HepG2 (cell line): ENCODE data around the gene CXCL8. TPM values are rescaled to one million over a fixed set of nuclear protein-coding genes. Genes with fewer than 3 reads are reported as not detected.
"Not testable (repeated sequence)": the region's sequence is repeated elsewhere in the genome, so short reads cannot be mapped to it uniquely, and the experiment has no call there.

Experiments used
- ATAC-seq: fragments of 200-7000 bp; cut with Tn5 transposase; 3 replicates; pipeline ENCODE4 v1.9.1; 2020; ENCODE audit warnings: mild to moderate bottlenecking, moderate library complexity
- BruUV-seq: library from RNA; stranded (reverse); fragments of 400-500 nt; replicated peaks from 2 replicates; lab custom pipeline; 2021; lab: Mats Ljungman, UMichigan
- CTCF ChIA-PET: fragments of 300-600 bp; formaldehyde crosslinking; extraction: SDS; loops from one replicate; lab custom pipeline; 2021; ENCODE audit warnings: low total read pairs, inconsistent platforms, low intra/inter-chr PET ratio; lab: Yijun Ruan, JAX
- POLR2A ChIA-PET: fragments of 350-600 bp; sonication (Branson Sonifier 250); formaldehyde crosslinking; loops from one replicate; lab custom pipeline; 2020; ENCODE audit warnings: antibody characterized with exemption, inconsistent platforms; lab: Yijun Ruan, JAX
- DNase-seq: peaks from one replicate; pipeline ENCODE4 v3.0.0-alpha.2; 2015; ENCODE audit warnings: low spot score
- FAIRE-seq: peaks from 3 replicates; lab custom pipeline; 2011; peaks lifted over from hg19 to GRCh38; lab: Jason Lieb, UNC
- H2AFZ ChIP-seq: one replicate; pipeline ENCODE4 v1.6.1; 2011; ENCODE audit warnings: low read length, inconsistent platforms
- H3K27ac ChIP-seq: fragments of 300-600 bp; 3 replicates; pipeline ENCODE4 v1.8.0; 2011; ENCODE audit warnings: mixed run types, mild to moderate bottlenecking, mixed read lengths, low read length, inconsistent platforms; ENCODE audit not compliant: insufficient read depth; ENCODE audit errors: extremely low read length
- H3K27me3 ChIP-seq, 2 experiments: fragments of 200-600 bp in 1 of 2; 2 replicates in 1 of 2; 3 replicates in 1 of 2; pipeline versions ENCODE4 v1.6.0 to v1.8.0; 2011; ENCODE audit warnings: low read length in 2 of 2, mild to moderate bottlenecking in 2 of 2, moderate library complexity in 2 of 2, inconsistent platforms in 1 of 2; ENCODE audit not compliant: insufficient read depth in 2 of 2, control insufficient read depth in 1 of 2
- H3K36me3 ChIP-seq, 2 experiments: fragments of 200-600 bp in 1 of 2; replicated peaks in 1 of 2; 2 replicates in 1 of 2; 3 replicates in 1 of 2; pipeline versions ENCODE4 v1.5.1 to v1.8.0; 2011; ENCODE audit warnings: low read length in 2 of 2, inconsistent platforms in 1 of 2; ENCODE audit not compliant: insufficient read depth in 2 of 2, control insufficient read depth in 1 of 2
- H3K4me1 ChIP-seq: 2 replicates; pipeline ENCODE4 v1.5.1; 2012; ENCODE audit warnings: low read length, inconsistent platforms; ENCODE audit not compliant: insufficient read depth
- H3K4me2 ChIP-seq: 2 replicates; pipeline ENCODE4 v1.6.0; 2011; ENCODE audit warnings: low read depth, low read length, inconsistent platforms
- H3K4me3 ChIP-seq, 3 experiments: fragments of 200-600 bp in 1 of 3; sonication (generic), shearing (Covaris generic) in 1 of 3; replicated peaks in 1 of 3; 2 replicates each; pipeline ENCODE4 v1.5.1; 2011 to 2016; ENCODE audit warnings: low read length in 3 of 3, inconsistent platforms in 2 of 3, low read depth in 2 of 3, mild to moderate bottlenecking in 2 of 3, control low read depth in 1 of 3, mixed read lengths in 1 of 3; ENCODE audit not compliant: insufficient read depth in 1 of 3
- H3K79me2 ChIP-seq: one replicate; pipeline ENCODE4 v1.6.1; 2011; ENCODE audit warnings: low read length, inconsistent platforms; ENCODE audit not compliant: insufficient read depth
- H3K9ac ChIP-seq: 2 replicates; pipeline ENCODE4 v1.6.0; 2011; ENCODE audit warnings: mild to moderate bottlenecking, low read depth, low read length, inconsistent platforms; ENCODE audit not compliant: insufficient read depth
- H3K9me3 ChIP-seq: 2 replicates; pipeline ENCODE4 v1.5.1; 2012; ENCODE audit warnings: mild to moderate bottlenecking, low read length
- H4K20me1 ChIP-seq: 2 replicates; pipeline ENCODE4 v1.6.0; 2011; ENCODE audit warnings: inconsistent platforms, mild to moderate bottlenecking, low read length, moderate library complexity; ENCODE audit not compliant: insufficient read depth
- MEIS1 ChIP-seq: sonication (generic); formaldehyde crosslinking; IDR thresholded peaks from 2 replicates; pipeline ENCODE4 v1.9.0; 2021; ENCODE audit warnings: mild to moderate bottlenecking, missing genetic modification reagents, moderate library complexity, borderline replicate concordance
- ONECUT2 ChIP-seq: sonication (generic); formaldehyde crosslinking; IDR thresholded peaks from 2 replicates; pipeline ENCODE4 v1.4.0; 2020; ENCODE audit warnings: missing genetic modification reagents
- RERE ChIP-seq: IDR thresholded peaks from 2 replicates; pipeline ENCODE4 v1.6.1; 2016; ENCODE audit warnings: low read depth, missing genetic modification reagents, missing compliant biosample characterization
- WGBS: methylation state at CpG from one replicate; pipeline ENCODE4 v1.1.6; 2017; ENCODE audit warnings: low lambda C conversion rate; 5-methylcytosine and 5-hydroxymethylcytosine counted together
- in situ Hi-C: cut with HindIII; loops from 2 replicates; pipeline ENCODE4 v1.10.0; 2017; ENCODE audit warnings: low pct_unique_long_range_greater_than_20kb; ENCODE audit not compliant: extremely low pct_ligation_motif_present
- intact Hi-C: fragments of 100-400 bp; cut with micrococcal nuclease; formaldehyde crosslinking; loops from one replicate; pipeline ENCODE4 v1.10.0; 2022; ENCODE audit not compliant: unreplicated experiment
- polyA plus RNA-seq, 8 experiments: library from polyadenylated mRNA; depleted of rRNA in 3 of 8; stranded (reverse) in 7 of 8; unstranded in 1 of 8; fragments of >200 nt; fragmentation: Illumina TruSeq in 4 of 8; extraction: Trizol in 4 of 8; gene quantifications; 2 replicates each; pipeline versions ENCODE4 v1.2.1 to v1.2.3, GENCODE V29; 2011 to 2016; ENCODE audit warnings: low read depth in 4 of 8, missing spikeins in 1 of 8, mixed read lengths in 1 of 8; ENCODE audit not compliant: insufficient read depth in 1 of 8
- total RNA-seq, 5 experiments: library from RNA; depleted of rRNA; stranded (reverse); fragments of >200 nt; fragmentation: Illumina TruSeq; extraction: Trizol; gene quantifications; 2 replicates each; pipeline ENCODE4 v1.2.3, GENCODE V29; 2016; ENCODE audit warnings: low read depth in 1 of 5

CXCL8 gene
- total and polyA plus RNA-seq, 2 of the 13 experiments (the other 11 are each of a cell fraction or from before 2014, with no cell fraction given) = 1.8 to 7.8 TPM

DNA sequence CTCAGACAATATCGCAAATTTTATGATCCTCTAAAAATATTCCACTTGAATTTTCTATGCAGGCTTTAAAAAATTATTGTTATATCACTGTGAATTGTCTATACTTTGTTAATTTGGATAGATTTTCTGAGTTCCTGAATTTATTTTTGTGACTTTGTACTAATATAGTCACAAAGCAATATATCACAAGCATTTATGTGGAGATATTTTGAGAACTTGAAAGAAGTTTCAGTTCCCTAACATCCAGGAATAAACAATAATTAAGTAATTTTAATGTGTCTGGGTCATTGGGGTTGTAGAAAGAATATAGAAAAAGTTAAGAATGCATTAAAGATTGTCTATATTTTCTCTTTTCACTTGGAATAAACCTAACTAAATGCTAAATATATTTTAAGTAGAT, 32.0 kb downstream of the CXCL8 start (continued):
- TF ChIP-seq RERE = no peak
- TF ChIP-seq MEIS1 (CRISPR knock-in tag) = no peak
- TF ChIP-seq ONECUT2 (CRISPR knock-in tag) = no peak
- TF ChIP-seq, all 625 proteins: peak for 0

- H3K4me3 ChIP-seq, H3K4me2 ChIP-seq, H3K9me3 ChIP-seq, POLR2A ChIA-PET, in situ Hi-C loops, H3K36me3 ChIP-seq, intact Hi-C loops, DNase-seq, H3K27ac ChIP-seq, CTCF ChIA-PET, H3K27me3 ChIP-seq, H3K9ac ChIP-seq, H2AFZ ChIP-seq, H3K4me1 ChIP-seq, ATAC-seq, H3K79me2 ChIP-seq, BruUV-seq, FAIRE-seq, H4K20me1 ChIP-seq: not testable (repeated sequence)
- 92% methylated on average over 4 of the region's 4 CpGs for WGBS
These were observed 34.0 kb downstream of the CXCL8 start for GRCh38 chr4:73774406-73774805.
